GM12891 (cell line): ENCODE results near the gene FHL2.

Experiments
- DNase-seq: peaks from one replicate; pipeline ENCODE4 v3.0.0; 2011; ENCODE audit warnings: low spot score; ENCODE audit not compliant: insufficient read length
- FAIRE-seq: peaks from 2 replicates; lab custom pipeline; 2011; peaks lifted over from hg19 to GRCh38; lab: Jason Lieb, UNC
- PAX5 ChIP-seq: IDR thresholded peaks from 2 replicates; pipeline ENCODE4 v1.6.1; 2011; ENCODE audit warnings: low read length, moderate library complexity, mild to moderate bottlenecking; ENCODE audit not compliant: insufficient read depth, severe bottlenecking
- POLR2A ChIP-seq: IDR thresholded peaks from 2 replicates; pipeline ENCODE4 v1.6.1; 2011; ENCODE audit warnings: low read depth, low read length, control low read depth
- POLR2AphosphoS5 ChIP-seq: IDR thresholded peaks from 2 replicates; pipeline ENCODE4 v1.6.1; 2011; ENCODE audit warnings: low read depth, low read length, control low read depth
- POU2F2 ChIP-seq: IDR thresholded peaks from 2 replicates; pipeline ENCODE4 v1.6.1; 2011; ENCODE audit warnings: low read depth, mild to moderate bottlenecking, control low read depth, low read length, moderate library complexity
- SPI1 ChIP-seq: IDR thresholded peaks from 2 replicates; pipeline ENCODE4 v1.6.1; 2011; ENCODE audit warnings: low read depth, low read length, control low read depth
- TAF1 ChIP-seq: IDR thresholded peaks from 2 replicates; pipeline ENCODE4 v1.6.1; 2011; ENCODE audit warnings: low read depth, low read length, control low read depth

The FHL2 gene

DNA sequence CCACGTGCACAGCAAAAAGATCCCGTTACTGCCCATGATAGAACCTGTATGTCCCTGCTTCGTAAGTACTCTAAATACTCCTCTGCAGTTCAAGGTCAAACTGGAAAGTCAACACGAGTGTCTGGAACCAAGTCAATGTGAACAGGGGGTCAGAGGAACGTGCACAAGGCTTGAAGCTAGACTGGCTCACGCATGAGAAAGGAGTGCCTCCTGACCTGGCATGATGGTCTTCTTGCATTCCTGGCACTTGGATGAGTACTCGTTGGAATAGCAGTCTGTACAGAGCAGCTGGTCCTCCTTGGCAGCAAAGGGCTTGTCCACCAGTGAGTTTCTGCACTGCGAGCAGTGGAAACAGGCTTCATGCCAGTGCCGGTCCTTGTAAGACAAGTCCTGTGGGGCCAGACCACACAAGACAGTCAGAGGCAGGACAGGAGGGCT is 25.5 kb downstream of the FHL2 start:
- no peak for DNase-seq
- FAIRE-seq: no peak
- TF ChIP-seq POLR2AphosphoS5 (no peak), POU2F2 (no peak), PAX5 (no peak), SPI1 (no peak), POLR2A (no peak), TAF1 (no peak)

GRCh38 chr2:105371810-105372209 is 27.0 kb downstream of the FHL2 start:
- DNase-seq (no peak), FAIRE-seq (no peak)
- no peak for TF ChIP-seq POU2F2
- no peak for TF ChIP-seq TAF1
- no peak for TF ChIP-seq PAX5
- no peak for TF ChIP-seq POLR2AphosphoS5
- no peak for TF ChIP-seq POLR2A
- no peak for TF ChIP-seq SPI1

DNA sequence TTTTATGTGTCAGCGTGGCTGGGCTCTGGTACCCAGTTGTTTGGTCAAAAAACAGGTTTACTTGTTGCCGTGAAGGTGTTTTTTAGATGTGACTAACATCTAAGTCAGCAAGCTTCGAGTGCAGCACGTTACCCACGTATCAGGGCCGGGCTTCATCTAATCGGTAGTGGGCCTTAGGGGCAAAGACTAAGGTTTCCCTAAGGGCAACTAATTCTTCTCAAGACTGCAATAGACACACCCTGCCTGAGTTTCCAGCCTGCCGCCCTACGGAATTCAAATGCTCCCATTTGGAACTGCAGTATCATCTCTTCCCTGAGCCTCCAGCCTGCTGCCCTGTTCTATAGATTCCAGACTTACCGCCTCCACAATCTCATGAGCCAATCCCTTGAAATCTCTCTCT is 27.7 kb downstream of the FHL2 start:
- TF ChIP-seq TAF1: no peak
- no peak for TF ChIP-seq SPI1
- TF ChIP-seq POLR2AphosphoS5: no peak
- TF ChIP-seq POLR2A: no peak
- TF ChIP-seq POU2F2: no peak
- no peak for TF ChIP-seq PAX5
- DNase-seq (no peak), FAIRE-seq (no peak)

DNA sequence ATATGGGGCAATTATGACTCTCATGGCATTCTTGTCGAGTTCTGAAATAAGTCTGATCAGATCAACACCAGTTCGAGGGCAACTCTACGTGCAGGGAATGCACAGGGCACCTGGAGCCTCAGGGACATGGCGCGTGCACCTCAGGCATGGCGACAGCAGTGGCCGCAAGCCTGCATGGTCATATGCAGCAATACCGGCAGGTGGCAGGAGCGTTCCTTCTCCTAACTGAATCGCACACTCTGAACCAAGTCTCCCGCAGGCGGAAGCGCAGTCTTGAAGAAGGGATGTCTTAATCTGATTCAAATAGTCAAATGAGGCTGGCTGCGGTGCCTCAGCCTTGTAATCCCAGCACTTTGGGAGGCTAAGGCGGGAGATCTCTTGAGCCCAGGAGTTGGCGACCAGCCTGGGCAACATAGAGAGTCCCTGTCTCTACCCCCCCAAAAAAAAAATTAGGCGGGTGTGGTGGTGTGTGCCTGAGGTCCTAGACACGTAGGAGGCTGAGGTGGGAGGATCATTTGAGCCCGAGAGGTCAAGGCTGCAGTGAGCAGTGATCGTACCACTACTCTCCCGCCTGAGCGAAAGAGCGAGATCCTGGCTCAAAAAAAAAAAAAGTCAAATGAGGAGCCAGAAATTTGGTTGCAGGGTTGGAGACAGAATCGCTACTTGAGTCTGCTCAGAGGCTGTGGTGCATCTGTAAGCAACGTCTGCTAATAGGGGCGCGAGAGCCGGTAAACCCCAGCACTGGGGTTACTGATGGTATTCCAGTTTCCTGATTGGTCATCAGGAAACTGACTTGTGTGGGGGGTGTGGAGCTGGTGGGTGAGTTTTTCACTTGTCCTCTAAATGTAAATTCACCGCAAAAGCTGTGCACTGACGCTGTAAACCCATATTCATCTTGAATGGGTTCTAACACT is 28.8 kb downstream of the FHL2 start:
- FAIRE-seq (peak; percentile 99), DNase-seq (peak; percentile 40)
- TF ChIP-seq SPI1: peak; percentile 34; the same call in 1 of the 2 replicates
- no peak for TF ChIP-seq POU2F2
- TF ChIP-seq PAX5: no peak

DNA sequence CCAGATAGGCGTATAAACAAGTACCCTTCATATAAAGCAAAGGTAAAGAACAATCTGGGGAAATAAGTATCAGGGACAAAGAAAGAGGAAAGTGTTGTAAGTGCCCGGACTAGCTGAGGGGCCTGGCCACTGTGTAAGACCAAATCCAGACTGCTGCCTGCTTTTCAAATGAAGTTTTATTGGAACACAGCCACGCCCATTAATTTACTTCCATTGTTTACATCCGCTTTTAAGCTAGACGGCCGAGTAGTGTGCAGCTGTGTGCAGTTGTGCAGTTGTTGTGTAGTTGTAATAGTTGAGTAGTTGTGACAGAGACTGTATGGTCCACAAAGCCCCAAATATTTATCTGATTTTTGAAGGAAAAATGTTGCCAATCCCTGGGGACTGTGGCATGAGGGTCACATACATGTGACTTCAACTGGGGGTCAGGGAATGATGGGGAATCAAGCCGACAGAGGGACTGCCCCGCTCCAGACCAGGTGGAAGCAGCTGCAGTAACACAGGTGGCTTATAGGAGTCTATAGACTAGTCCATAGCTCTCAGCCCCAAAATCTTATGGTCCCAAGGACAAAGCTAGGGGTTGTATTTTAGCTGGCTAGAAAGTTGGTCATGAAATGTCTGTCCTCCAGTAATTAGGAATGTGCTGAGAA is 30.0 kb downstream of the FHL2 start:
- DNase-seq (no peak), FAIRE-seq (no peak)

DNA sequence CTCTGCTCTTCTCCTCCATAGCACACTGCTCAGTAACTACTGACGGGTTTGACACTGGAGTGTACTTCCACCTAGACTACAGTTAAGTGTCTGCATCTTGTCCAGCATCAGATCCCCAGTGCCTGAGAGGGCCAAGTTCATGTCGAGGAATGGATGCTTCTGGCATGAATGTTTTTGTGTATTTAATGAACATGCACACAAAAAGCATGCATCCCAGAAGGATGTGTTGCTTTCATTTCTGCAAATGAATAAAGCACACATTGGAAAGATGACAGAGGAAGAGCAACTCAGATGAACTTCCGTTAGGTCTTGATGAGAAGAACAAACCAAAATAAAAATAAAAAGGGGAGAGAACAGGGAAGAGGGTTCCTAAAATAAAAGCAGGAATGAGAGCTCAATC is 33.6 kb downstream of the FHL2 start:
- TF ChIP-seq TAF1 (no peak), PAX5 (no peak), POLR2AphosphoS5 (no peak), POLR2A (no peak)
- DNase-seq: no peak
- FAIRE-seq: no peak

More for the DNA sequence above, 30.0 kb downstream of the FHL2 start:
- TF ChIP-seq POLR2AphosphoS5: no peak
- no peak for TF ChIP-seq SPI1

GRCh38 chr2:105364436-105365139 is 34.3 kb downstream of the FHL2 start:
- DNase-seq (no peak), FAIRE-seq (no peak)
- no peak for TF ChIP-seq POU2F2
- TF ChIP-seq PAX5: no peak
- no peak for TF ChIP-seq POLR2A
- no peak for TF ChIP-seq TAF1
- no peak for TF ChIP-seq SPI1
- no peak for TF ChIP-seq POLR2AphosphoS5

GRCh38 chr2:105362862-105363591 is 35.8 kb downstream of the FHL2 start:
- no peak for FAIRE-seq
- TF ChIP-seq SPI1 (no peak), TAF1 (no peak), POLR2AphosphoS5 (no peak), POLR2A (no peak), POU2F2 (no peak), PAX5 (no peak)

DNA sequence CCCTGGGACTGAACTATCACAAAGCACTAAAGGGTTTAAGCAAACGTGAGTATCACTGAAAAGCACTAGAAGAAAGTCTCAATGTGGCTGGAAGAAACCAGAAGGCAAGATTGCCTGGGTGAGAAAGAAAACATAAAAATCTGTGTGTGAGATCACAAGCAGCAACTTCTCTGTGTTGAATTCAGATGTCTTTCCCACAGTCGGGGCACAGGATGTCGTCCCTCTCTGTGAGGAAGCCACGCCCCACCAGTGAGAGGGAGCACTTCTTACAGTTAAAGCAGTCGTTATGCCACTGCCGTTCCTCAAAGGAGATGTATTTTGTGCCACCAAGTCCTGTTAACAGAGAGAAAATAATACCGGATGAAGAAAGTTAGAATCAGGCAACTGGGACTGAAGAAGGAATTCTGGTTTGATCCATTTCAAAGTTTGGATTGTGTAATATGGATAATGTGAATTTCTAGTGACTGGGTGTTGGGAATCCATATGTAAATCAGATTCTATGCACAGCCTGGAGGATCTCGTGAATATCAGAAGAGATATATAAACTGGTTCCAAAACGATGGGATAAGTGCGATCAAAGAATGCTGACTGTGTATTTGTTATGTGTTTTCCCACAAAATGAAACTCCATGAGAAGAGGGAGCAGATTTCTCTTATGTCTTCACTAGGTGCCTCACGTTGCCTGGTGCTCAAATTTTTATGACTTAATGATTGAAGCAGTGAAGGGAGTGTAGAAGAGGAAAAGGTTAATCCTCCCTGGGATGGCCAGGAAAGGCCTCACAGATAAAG is 37.6 kb downstream of the FHL2 start:
- TF ChIP-seq SPI1: no peak
- no peak for TF ChIP-seq POLR2AphosphoS5
- no peak for TF ChIP-seq POU2F2
- no peak for TF ChIP-seq POLR2A
- TF ChIP-seq TAF1: no peak
- no peak for TF ChIP-seq PAX5
- DNase-seq: no peak
- no peak for FAIRE-seq

More at GRCh38 chr2:105362862-105363591, 35.8 kb downstream of the FHL2 start:
- no peak for DNase-seq
